Uterus (tissue), 4 donors: Measurements from ENCODE around the gene KCNQ1. TPM values are rescaled to one million over a fixed set of nuclear protein-coding genes. Genes with fewer than 3 reads are reported as not detected.
A peak's percentile ranks its signal among the peaks of the same experiment; 100 is the strongest.

Experiments used
- DNase-seq, 2 donors: peaks; one replicate each; pipeline ENCODE4 v3.0.0-alpha.2; 2019 to 2020
- H3K27ac ChIP-seq, 2 donors: fragments of 200-600 bp; sonication (generic); 1 replicate in 1 of 2; 2 replicates in 1 of 2; pipeline ENCODE4 v1.5.1; 2016 to 2018
- H3K27me3 ChIP-seq, 2 donors: fragments of 200-600 bp; sonication (generic); one replicate each; pipeline ENCODE4 v1.5.1; 2018 to 2019; ENCODE audit warnings: control low read depth in 1 of 2
- H3K36me3 ChIP-seq, 2 donors: fragments of 200-600 bp; sonication (generic); one replicate each; pipeline ENCODE4 v1.5.1; 2019; ENCODE audit warnings: control low read depth in 1 of 2
- H3K4me1 ChIP-seq, 2 donors: fragments of 200-600 bp; sonication (generic); one replicate each; pipeline ENCODE4 v1.5.1; 2018 to 2019; ENCODE audit warnings: control low read depth in 1 of 2
- H3K4me3 ChIP-seq, 2 donors: fragments of 200-600 bp; sonication (generic); 1 replicate in 1 of 2; 2 replicates in 1 of 2; pipeline ENCODE4 v1.5.1; 2018 to 2019; ENCODE audit warnings: mild to moderate bottlenecking in 1 of 2
- H3K9me3 ChIP-seq, 2 donors: fragments of 200-600 bp; sonication (generic); one replicate each; pipeline ENCODE4 v1.5.1; 2019; ENCODE audit warnings: control low read depth in 1 of 2
- POLR2A ChIP-seq, 2 donors: fragments of 450-650 bp; IDR thresholded peaks; one replicate each; pipeline ENCODE4 v1.6.1; 2016; ENCODE audit warnings: antibody characterized with exemption in 2 of 2, mild to moderate bottlenecking in 1 of 2, moderate library complexity in 1 of 2
- intact Hi-C: fragments of 100-400 bp; cut with DNase I; formaldehyde crosslinking; loops from one replicate; pipeline ENCODE4 v1.15.1; 2023; ENCODE audit warnings: low total_unique reads
- total RNA-seq, 4 donors: library from RNA; depleted of rRNA in 3 of 4; stranded (reverse); fragments of >200 nt in 3 of 4; gene quantifications; one replicate each; pipeline versions ENCODE4 v1.1.0 to v1.2.4, GENCODE V29; 2014 to 2023
- TF ChIP-seq, protein P1 (sequence below), 4 experiments: fragments of 200-600 bp in 2 of 4; fragments of 450-650 bp in 2 of 4; sonication (generic) in 2 of 4; IDR thresholded peaks; one replicate each; pipeline ENCODE4 v1.5.1; 2016 to 2019; ENCODE audit warnings: antibody characterized with exemption in 4 of 4, mild to moderate bottlenecking in 2 of 4, moderate library complexity in 1 of 4
- donor health status: DM: yes; HTN: yes; CAD: no.

Gene KCNQ1
- total RNA-seq, 4 donors from 2014 or later, result 2.6 to 10.4 (median 5.4) TPM

- Histone ChIP-seq H3K27ac (no peak overlapping the region), H3K4me1 (peaks cover under 1 to 12% of the 10 kb centered on the region in 2 donors), H3K27me3 (no peaks in the 10 kb centered on the region), H3K9me3 (no peaks in the 10 kb centered on the region), H3K36me3 (no peaks in the 10 kb centered on the region), H3K4me3 (no peak overlapping the region)
- no peak for TF ChIP-seq POLR2A (IDR thresholded peaks at IDR 0.05)
- TF ChIP-seq, protein P1, sequence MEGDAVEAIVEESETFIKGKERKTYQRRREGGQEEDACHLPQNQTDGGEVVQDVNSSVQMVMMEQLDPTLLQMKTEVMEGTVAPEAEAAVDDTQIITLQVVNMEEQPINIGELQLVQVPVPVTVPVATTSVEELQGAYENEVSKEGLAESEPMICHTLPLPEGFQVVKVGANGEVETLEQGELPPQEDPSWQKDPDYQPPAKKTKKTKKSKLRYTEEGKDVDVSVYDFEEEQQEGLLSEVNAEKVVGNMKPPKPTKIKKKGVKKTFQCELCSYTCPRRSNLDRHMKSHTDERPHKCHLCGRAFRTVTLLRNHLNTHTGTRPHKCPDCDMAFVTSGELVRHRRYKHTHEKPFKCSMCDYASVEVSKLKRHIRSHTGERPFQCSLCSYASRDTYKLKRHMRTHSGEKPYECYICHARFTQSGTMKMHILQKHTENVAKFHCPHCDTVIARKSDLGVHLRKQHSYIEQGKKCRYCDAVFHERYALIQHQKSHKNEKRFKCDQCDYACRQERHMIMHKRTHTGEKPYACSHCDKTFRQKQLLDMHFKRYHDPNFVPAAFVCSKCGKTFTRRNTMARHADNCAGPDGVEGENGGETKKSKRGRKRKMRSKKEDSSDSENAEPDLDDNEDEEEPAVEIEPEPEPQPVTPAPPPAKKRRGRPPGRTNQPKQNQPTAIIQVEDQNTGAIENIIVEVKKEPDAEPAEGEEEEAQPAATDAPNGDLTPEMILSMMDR (IDR thresholded peaks at IDR 0.05), result no peak
- intact Hi-C loops, result no loop called here
- no peak for DNase-seq
Observed at GRCh38 chr11:2406878-2407410, 37.9 kb upstream of the KCNQ1 start.

DNA sequence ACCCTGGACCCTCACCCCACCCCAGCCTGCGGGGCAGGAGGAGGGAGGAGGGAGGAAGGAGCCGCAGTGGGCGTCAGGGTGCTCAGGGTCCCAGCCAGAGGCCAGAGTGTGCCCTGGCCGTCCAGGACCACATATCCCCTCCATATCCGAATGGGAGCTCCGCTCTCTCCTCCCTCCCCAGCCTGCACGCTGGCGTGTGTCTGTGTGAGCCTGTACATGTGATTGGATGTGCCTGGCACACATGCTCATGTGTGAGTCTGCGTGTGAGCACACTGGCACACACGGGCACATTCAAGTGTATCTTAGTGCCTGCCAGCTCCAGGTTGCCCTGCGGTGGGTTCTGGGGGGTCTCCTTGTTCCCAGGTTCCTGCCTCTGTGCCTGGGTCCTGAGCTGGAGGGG, 36.1 kb upstream of the KCNQ1 start:
- peaks cover 0 to 12% of the 10 kb centered on the region in 2 donors for H3K4me1 ChIP-seq
- H3K4me3 ChIP-seq, result no peak overlapping the region
- intact Hi-C loops, result no loop called here
- TF ChIP-seq, protein P1 (IDR thresholded peaks at IDR 0.05), result no peak
- TF ChIP-seq POLR2A (IDR thresholded peaks at IDR 0.05), result no peak
- H3K9me3 ChIP-seq, result no peaks in the 10 kb centered on the region
- no peaks in the 10 kb centered on the region for H3K27me3 ChIP-seq
- DNase-seq, result no peak
- H3K36me3 ChIP-seq, result no peaks in the 10 kb centered on the region
- H3K27ac ChIP-seq, result peak overlapping the region; percentile 78 to 84

GRCh38 chr11:2409126-2409525, 35.7 kb upstream of the KCNQ1 start:
- TF ChIP-seq POLR2A (IDR thresholded peaks at IDR 0.05), result no peak
- TF ChIP-seq, protein P1 (IDR thresholded peaks at IDR 0.05), result no peak
- Histone ChIP-seq H3K4me1 (peaks cover 0 to 12% of the 10 kb centered on the region in 2 donors), H3K4me3 (no peak overlapping the region), H3K27ac (peak overlapping the region; percentile 78 to 84), H3K9me3 (no peaks in the 10 kb centered on the region), H3K27me3 (no peaks in the 10 kb centered on the region), H3K36me3 (no peaks in the 10 kb centered on the region)
- DNase-seq, result peak; percentile 66 to 79
- intact Hi-C loops, result no loop called here

DNA sequence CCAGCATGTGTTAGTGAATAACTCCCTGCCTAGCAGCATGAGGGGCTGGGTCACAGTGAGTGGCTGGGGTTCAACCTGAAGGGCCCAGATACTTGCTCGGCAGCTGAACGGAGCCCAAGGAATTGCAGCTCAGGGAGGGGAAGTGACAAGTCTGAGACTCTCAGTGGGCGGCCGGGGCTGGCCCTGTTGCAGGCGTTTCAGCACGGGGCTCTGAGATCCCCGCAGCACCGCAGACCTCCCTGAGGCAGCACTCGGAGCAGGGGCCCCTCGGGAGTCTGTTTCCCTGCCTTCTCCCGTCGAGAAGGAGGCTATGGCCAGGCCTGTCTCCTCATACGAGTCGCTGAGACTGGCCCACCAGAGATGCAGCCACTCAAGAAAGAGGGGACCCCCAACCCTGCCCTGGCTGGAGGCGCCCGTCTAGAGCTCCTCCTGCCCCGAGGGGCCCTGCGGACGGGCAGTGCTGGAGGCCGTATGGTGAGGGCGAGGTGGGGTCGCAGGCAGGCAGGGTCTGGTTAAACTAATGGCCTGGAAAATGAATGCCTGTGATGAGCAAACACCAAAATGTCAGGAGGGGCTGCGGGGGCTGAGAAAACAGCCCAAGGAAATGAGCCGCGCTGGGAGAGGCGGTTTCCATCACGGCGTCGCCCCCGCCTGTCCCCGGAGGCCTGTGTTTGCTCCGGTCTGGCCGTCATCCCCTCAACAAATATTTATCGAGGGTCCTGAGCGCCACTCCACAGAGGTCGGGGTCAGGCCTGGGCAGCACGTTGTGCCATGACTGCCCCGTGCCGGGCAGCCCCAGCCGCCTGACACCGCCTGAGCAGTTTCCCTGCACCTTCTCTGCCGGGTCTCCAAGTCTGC, 35.0 kb upstream of the KCNQ1 start:
- no peaks in the 10 kb centered on the region for H3K36me3 ChIP-seq
- H3K4me3 ChIP-seq, result no peak overlapping the region
- no peaks in the 10 kb centered on the region for H3K9me3 ChIP-seq
- TF ChIP-seq, protein P1 (IDR thresholded peaks at IDR 0.05), result no peak
- TF ChIP-seq POLR2A (IDR thresholded peaks at IDR 0.05), result no peak
- intact Hi-C loops, result no loop called here
- DNase-seq, result no peak
- H3K27ac ChIP-seq, result peak overlapping the region; percentile 78 to 84
- peaks cover 0 to 12% of the 10 kb centered on the region in 2 donors for H3K4me1 ChIP-seq
- no peaks in the 10 kb centered on the region for H3K27me3 ChIP-seq

DNA sequence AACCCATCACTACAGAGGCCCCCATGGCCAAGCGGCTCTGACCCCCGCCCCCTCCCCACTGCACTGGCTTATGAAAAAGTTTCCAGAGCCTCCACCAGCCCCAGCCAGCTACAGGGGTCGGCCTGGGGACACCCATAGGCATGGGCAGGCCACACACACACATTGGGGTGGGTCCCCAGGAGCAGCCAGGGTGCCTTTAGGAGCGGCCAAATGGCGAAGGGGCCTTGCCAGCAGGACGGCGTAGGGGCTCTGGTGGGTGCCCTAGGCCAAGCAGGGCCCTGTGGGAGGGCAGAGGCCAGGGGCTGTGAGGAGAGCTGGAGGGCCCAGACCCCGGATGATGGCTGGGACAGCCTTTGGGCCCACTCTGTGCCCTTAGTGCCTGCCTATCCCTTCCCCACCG, 34.2 kb upstream of the KCNQ1 start:
- Histone ChIP-seq H3K9me3 (no peaks in the 10 kb centered on the region), H3K27ac (peak overlapping the region; percentile 78 to 84), H3K27me3 (no peaks in the 10 kb centered on the region), H3K36me3 (no peaks in the 10 kb centered on the region), H3K4me1 (peaks cover 0 to 12% of the 10 kb centered on the region in 2 donors), H3K4me3 (no peak overlapping the region)
- intact Hi-C loops, result no loop called here
- TF ChIP-seq, protein P1 (IDR thresholded peaks at IDR 0.05), result no peak
- TF ChIP-seq POLR2A (IDR thresholded peaks at IDR 0.05), result no peak
- DNase-seq, result no peak
